Activated T-helper 1 cell treated with anti-CD3 and anti-CD28 coated beads, Interleukin-12 subunit alpha, Interleukin-12 subunit beta, Interleukin-2, Interleukin-4 antibody, amounts not matched to agents 30 ng/mL and 10 ng/mL and 1 ng/mL, durations not matched to agents 14 hours and 24 hours and 36 hours (primary cell): ENCODE results near the gene GPR137C. TPM values are rescaled to one million over a fixed set of nuclear protein-coding genes. Genes with fewer than 3 reads are reported as not detected.

Source experiments
- DNase-seq: peaks from one replicate; pipeline ENCODE4 v3.0.0; 2021; ENCODE audit warnings: low spot score
- H3K27ac Mint-ChIP-seq: one replicate; pipeline ENCODE4 v1.8.0; 2021; ENCODE audit warnings: mild to moderate bottlenecking, mixed read lengths
- H3K27me3 Mint-ChIP-seq: one replicate; pipeline ENCODE4 v1.8.0; 2022; ENCODE audit warnings: mild to moderate bottlenecking, moderate library complexity, mixed read lengths; ENCODE audit not compliant: insufficient read depth
- H3K36me3 Mint-ChIP-seq: one replicate; pipeline ENCODE4 v1.8.0; 2021; ENCODE audit warnings: low read depth, mixed read lengths
- H3K4me1 Mint-ChIP-seq: one replicate; pipeline ENCODE4 v1.8.0; 2021; ENCODE audit warnings: low read depth, mixed read lengths
- H3K4me3 Mint-ChIP-seq: one replicate; pipeline ENCODE4 v1.8.0; 2021; ENCODE audit warnings: mild to moderate bottlenecking, moderate library complexity, mixed read lengths
- H3K9me3 Mint-ChIP-seq: one replicate; pipeline ENCODE4 v1.8.0; 2021; ENCODE audit warnings: mixed read lengths
- intact Hi-C: fragments of 100-400 bp; cut with micrococcal nuclease; formaldehyde crosslinking; loops from one replicate; pipeline ENCODE4 v1.15.1; 2024
- total RNA-seq: library from RNA; stranded (reverse); gene quantifications from 2 replicates; pipeline ENCODE4 v1.2.3, GENCODE V29; 2022

Gene GPR137C
- total RNA-seq, 1 donor from 2014 or later: 0.34 TPM

DNA sequence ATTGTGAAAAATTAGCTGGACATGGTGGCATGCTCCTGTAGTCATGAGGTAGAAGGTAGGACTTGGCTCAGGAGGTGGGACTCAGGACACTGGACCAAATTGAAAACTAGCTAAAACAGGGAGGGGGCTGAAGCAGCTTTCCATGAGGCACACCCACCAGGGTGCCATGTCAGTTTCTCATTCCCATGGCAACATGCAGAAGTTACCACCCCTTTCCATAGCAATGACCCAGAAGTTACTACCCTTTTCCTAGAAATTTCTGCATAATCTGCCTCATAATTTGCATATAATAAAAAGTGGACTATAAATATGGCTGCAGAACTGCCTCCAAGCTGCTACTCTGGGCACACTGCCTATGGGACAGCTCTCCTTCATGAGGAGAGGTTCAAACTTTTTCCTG, 104.3 kb downstream of the GPR137C start:
- peaks cover 43% of the 10 kb centered on the region for H3K36me3 Mint-ChIP-seq
- intact Hi-C loops: no loop called here

DNA sequence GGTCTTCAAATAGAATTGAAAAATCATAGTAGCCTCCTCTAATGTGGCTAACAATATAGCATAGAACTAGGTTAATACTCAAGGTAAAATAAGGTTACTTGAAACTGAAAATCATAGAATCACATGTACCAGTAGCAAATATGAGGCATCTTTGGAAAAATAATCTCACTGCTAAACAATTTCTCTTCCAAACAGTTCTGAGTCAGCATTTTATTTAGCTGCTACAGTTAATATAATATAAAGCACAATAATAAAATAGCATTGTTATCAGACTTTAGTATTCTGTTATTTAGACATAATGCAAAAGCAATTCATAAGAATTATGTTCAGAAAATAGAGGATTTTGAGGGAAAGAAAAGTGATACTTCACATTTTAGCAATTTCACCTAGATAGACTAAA, 107.7 kb downstream of the GPR137C start:
- DNase-seq: no peak
- H3K4me1 Mint-ChIP-seq: peaks cover 10% of the 10 kb centered on the region
- peaks cover 37% of the 10 kb centered on the region for H3K36me3 Mint-ChIP-seq
- H3K4me3 Mint-ChIP-seq: no peak overlapping the region
- intact Hi-C loops: loop anchor here (5.0 kb wide), 1 partner anchor 47 kb away; the partner anchor contains the start of gene PSMC6
- H3K27ac Mint-ChIP-seq: no peak overlapping the region
- no peaks in the 10 kb centered on the region for H3K27me3 Mint-ChIP-seq
- H3K9me3 Mint-ChIP-seq: no peaks in the 10 kb centered on the region

More for the DNA sequence above, 104.3 kb downstream of the GPR137C start:
- peaks cover 15% of the 10 kb centered on the region for H3K4me1 Mint-ChIP-seq
- H3K9me3 Mint-ChIP-seq: no peaks in the 10 kb centered on the region
- H3K4me3 Mint-ChIP-seq: no peak overlapping the region
- no peak for DNase-seq
- no peak overlapping the region for H3K27ac Mint-ChIP-seq
- no peaks in the 10 kb centered on the region for H3K27me3 Mint-ChIP-seq

DNA sequence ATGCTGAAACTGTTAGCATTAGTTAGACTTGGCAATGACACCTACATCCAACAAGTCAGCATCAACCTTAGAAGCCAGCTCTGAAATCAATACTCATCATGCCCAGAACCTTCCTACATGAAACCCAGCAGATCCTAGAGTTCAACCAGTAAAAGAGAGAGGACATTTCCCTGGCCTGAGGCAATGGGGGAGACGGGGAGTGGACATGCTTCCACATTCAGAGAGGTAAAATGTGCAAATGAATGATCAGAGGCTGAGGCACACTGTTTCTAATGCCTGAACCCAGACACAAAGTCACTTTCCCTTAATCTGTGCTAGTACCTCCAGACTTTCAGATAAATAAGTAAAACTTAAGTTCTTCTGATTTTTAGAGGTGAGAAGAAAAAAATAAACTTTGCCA, 108.2 kb downstream of the GPR137C start:
- intact Hi-C loops: loop anchor here (5.0 kb wide), 1 partner anchor 46 kb away; the partner anchor contains the start of gene PSMC6
- no peak for DNase-seq
- no peaks in the 10 kb centered on the region for H3K9me3 Mint-ChIP-seq
- peak overlapping the region; percentile 64 for H3K27ac Mint-ChIP-seq
- peaks cover 10% of the 10 kb centered on the region for H3K4me1 Mint-ChIP-seq
- H3K27me3 Mint-ChIP-seq: no peaks in the 10 kb centered on the region
- no peak overlapping the region for H3K4me3 Mint-ChIP-seq
- H3K36me3 Mint-ChIP-seq: peaks cover 39% of the 10 kb centered on the region

DNA sequence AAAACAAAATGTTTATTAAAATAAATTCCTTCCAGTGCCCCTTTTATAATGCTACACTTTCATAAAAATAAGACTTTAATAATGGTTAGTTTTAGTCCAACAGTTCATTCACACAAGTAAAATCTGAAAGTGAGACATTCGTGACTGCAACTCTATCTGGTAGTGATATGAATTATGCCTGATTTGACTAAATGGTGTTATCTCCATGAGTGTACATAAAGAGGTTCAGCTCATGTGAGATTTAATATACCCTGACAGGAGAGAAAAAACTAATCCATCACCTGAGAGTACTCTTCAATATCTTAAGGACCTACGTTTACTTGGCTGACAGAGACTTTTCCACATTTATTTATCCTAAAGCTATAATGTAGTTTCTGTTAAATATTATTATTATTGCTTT, 108.7 kb downstream of the GPR137C start:
- Mint-ChIP-seq H3K9me3 (no peaks in the 10 kb centered on the region), H3K27me3 (no peaks in the 10 kb centered on the region), H3K27ac (peak overlapping the region; percentile 14), H3K4me3 (no peak overlapping the region), H3K4me1 (peaks cover 10% of the 10 kb centered on the region), H3K36me3 (peaks cover 39% of the 10 kb centered on the region)
- intact Hi-C loops: loop anchor here (5.0 kb wide), 1 partner anchor 46 kb away; the partner anchor contains the start of gene PSMC6
- DNase-seq: no peak

DNA sequence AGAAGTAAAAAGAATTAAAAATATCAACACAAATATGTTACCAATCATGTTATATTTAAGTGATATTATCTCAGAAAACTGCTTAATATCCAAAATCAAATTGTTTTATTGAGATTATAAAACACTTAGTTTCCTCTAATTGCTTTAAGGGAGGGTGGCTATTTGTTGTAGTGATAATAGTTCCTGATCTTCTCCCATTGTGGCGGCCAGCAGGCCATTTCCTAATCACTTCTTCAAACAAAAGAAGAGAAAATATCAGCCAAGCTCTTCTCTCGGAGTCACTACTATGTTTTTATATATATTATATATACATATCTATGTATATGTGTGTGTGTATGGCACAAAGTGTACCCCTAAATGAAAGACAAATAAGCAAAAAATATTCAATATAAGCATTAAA, 111.2 kb downstream of the GPR137C start:
- intact Hi-C loops: loop anchor here (5.0 kb wide), 1 partner anchor 43 kb away; the partner anchor contains the start of gene PSMC6
- Mint-ChIP-seq H3K4me1 (peaks cover 10% of the 10 kb centered on the region), H3K27ac (no peak overlapping the region), H3K27me3 (no peaks in the 10 kb centered on the region), H3K36me3 (peaks cover 36% of the 10 kb centered on the region), H3K4me3 (no peak overlapping the region), H3K9me3 (no peaks in the 10 kb centered on the region)
- no peak for DNase-seq

DNA sequence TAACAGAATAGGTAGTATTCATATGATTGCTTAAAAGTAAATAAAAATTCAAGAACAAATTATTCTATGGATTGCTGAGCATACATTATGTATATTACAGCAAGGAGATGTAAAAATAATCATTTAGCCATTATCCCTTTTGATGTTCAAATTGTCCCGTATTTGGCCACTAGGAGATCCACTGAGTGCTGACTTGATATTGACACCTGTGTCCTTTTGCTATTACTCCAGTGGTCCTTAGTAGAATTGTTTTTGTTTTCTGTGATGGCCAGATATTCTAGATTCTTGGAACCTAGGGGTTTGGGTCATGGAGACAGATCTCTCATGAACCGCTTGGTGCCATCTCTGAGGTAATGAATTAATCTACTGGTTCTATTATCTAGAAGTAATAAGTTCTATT, 126.0 kb downstream of the GPR137C start:
- Mint-ChIP-seq H3K27ac (no peak overlapping the region), H3K9me3 (no peaks in the 10 kb centered on the region), H3K36me3 (peaks cover 25% of the 10 kb centered on the region), H3K4me3 (no peak overlapping the region), H3K27me3 (no peaks in the 10 kb centered on the region), H3K4me1 (peaks cover 16% of the 10 kb centered on the region)
- DNase-seq: no peak
- intact Hi-C loops: no loop called here

DNA sequence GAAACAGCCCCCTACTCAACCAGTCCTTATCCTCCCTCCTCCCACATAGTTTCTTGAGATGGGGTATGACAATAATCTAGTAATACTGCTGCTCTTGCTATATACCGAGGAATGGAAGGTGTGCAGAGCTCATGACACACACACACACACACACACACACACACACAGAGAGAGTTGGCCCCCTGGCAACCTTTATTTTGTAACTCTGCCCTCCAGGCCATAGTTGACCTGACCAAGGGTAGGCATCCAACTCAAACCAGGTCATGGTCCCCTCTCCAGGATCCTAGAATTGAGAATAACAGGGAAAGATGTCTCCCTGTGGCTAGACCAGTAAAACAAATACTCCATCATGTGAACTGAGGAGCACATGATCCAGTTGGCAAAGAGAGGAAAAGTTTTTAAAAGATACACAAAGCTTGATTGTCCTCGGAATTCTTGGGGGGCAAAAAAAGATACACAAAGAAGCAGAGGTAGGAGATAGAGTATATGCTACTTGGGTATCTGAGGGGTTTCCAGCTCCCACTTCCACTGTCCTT, 131.4 kb downstream of the GPR137C start:
- intact Hi-C loops: no loop called here
- DNase-seq: no peak
- Mint-ChIP-seq H3K27me3 (no peaks in the 10 kb centered on the region), H3K4me1 (peaks cover 58% of the 10 kb centered on the region), H3K9me3 (no peaks in the 10 kb centered on the region), H3K36me3 (peaks cover 11% of the 10 kb centered on the region), H3K27ac (peak overlapping the region; percentile 52), H3K4me3 (no peak overlapping the region)

DNA sequence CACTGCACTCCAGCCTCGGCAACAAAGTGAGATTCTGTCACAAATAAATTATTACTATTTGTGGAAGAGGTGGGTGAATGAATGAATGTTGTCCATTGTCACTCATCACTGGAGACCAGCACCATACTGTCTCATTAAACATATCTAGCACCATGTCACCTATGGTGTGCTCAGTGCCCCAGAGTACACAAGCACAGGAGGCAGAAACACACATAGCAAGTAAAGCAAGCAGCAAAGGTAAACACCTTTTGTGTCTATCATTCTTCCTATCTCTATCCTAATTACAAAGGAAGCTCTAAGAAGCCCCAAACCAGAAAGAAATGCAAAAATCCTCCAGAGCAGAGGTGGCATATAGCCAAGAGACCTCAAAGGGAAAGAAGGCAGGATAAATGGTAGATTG, 133.5 kb downstream of the GPR137C start:
- no peaks in the 10 kb centered on the region for H3K9me3 Mint-ChIP-seq
- peak overlapping the region; percentile 7 for H3K27ac Mint-ChIP-seq
- H3K4me1 Mint-ChIP-seq: peaks cover 67% of the 10 kb centered on the region
- intact Hi-C loops: no loop called here
- peaks cover 11% of the 10 kb centered on the region for H3K36me3 Mint-ChIP-seq
- H3K27me3 Mint-ChIP-seq: no peaks in the 10 kb centered on the region
- DNase-seq: no peak
- no peak overlapping the region for H3K4me3 Mint-ChIP-seq

Other genes starting within 250 kb of the GPR137C start
- gene PTGER2, start 238.5 kb upstream of the GPR137C start, total RNA-seq: 67.4 and 67.9 TPM in 2 replicates
- 4.0 and 4.8 TPM in 2 replicates for gene TXNDC16, start 331 bp upstream of the GPR137C start, total RNA-seq
- 144 and 158 TPM in 2 replicates for gene ERO1A, start 142.7 kb downstream of the GPR137C start, total RNA-seq
- 130 and 132 TPM in 2 replicates for gene PSMC6, start 154.4 kb downstream of the GPR137C start, total RNA-seq
- 18.7 and 21.3 TPM in 2 replicates for gene STYX, start 177.3 kb downstream of the GPR137C start, total RNA-seq
- gene GNPNAT1, start 238.8 kb downstream of the GPR137C start, total RNA-seq: 26.0 and 26.4 TPM in 2 replicates